GM21737 (cell line): Measurements from ENCODE around the gene MYH4.

ENCODE experiments used
- ATAC-seq: cut with Tn5 transposase; IDR thresholded peaks from one replicate; pipeline ENCODE4 v1.9.1; 2021; ENCODE audit warnings: mild to moderate bottlenecking, moderate library complexity; ENCODE audit not compliant: unreplicated experiment

Gene MYH4

DNA sequence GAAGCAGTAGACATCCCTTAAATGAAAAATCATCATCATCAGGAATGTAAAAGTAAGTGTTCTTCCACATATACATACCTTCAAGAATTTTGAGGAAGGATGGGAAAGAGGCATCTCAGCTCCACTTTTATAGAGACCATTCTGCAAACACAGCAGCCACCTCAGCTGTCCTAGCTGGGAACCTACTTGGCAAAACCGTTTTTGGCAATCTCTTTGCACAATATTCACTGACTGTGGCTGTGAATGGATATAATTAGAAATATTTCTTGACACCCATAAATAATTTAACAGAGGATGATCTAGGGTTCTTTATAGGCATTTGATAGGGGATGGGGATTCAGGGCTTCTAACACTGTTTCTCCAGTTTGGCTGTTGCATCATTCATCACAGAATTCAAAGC is at the start of gene MYH4:
Gene MYH4 (minus strand): TSS at position 101 of the 400 bp plus-strand sequence. CDS start 2,814 bp downstream, outside the sequence.
- ATAC-seq, result no peak

DNA sequence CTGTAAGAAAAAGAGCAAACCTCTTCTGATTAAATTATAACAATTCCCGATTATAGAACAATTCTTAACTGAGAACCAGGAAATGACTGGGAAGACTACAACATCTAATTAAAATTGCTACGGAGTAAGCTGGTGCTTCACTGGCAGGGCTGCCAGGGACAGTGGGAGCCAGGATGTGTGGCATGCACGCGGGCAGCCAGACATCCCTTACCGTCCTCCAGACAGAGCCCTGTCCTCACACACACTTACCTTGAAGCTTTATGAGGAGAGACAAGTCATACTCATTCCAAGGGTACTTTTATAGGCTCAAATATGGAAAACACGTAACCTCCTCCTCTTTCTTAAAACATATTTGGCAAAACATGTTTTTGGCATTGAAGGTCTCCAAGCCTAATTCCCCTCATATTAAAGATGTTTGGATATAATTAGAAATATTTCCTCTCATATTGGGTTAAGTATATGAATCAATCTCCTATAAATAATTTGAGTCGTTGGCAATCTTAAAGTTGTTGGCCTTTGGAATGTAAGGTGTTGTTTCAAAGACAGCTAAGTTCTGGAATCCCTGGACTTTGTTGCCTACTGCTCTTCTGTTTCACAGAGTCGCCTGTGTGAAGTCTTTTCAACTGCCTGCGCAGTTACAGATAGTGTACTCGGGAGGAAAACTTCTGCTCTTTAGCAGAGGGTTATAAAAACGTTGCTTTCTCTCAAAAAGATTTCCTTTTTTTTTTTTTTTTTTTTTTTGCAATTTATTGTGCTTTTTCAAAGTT is 49.1 kb upstream of the MYH4 start, which contains the start of gene MYH1:
Gene MYH1 (minus strand): TSS at position 272 of the 767 bp plus-strand sequence. CDS start 1,900 bp downstream, outside the sequence.
- no peak for ATAC-seq

DNA sequence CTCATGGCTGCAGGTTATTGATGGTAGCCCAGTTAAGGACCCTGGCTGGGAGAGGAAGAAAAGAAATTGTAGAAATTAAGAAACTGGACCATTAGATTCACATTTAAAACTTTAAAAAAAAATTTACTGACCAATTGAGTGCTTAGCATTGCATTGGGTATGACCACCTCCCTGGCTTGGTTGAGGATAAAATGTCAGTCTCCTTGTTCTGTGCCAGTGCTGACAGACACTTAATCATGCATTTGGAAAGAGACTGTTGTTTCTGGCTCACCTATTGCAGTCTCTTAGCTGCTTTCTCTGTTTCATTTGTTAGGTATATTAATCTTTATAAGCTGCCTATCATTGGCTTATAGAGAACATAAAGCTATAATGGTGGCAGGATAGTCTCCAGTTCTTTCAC is 47.3 kb upstream of the MYH4 start:
- no peak for ATAC-seq

DNA sequence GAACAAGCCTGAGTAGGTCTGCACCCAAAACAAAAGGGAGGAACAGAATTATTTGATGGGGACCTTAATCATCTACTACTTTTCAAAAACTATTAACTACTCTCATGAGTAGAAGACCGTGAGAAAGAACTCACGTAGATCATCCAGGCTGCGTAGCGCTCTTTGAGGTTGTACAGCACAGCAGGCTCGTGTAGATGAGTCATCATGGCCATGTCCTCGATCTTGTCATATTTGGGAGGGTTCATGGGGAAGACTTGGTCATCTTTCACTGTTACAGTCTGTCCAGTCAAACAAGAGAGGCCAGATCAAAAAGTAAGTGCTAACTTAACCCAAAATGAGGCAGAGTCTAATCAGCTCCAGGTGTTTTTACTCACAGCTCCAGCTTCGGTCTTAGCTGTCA is 46.7 kb upstream of the MYH4 start:
- ATAC-seq, result no peak

DNA sequence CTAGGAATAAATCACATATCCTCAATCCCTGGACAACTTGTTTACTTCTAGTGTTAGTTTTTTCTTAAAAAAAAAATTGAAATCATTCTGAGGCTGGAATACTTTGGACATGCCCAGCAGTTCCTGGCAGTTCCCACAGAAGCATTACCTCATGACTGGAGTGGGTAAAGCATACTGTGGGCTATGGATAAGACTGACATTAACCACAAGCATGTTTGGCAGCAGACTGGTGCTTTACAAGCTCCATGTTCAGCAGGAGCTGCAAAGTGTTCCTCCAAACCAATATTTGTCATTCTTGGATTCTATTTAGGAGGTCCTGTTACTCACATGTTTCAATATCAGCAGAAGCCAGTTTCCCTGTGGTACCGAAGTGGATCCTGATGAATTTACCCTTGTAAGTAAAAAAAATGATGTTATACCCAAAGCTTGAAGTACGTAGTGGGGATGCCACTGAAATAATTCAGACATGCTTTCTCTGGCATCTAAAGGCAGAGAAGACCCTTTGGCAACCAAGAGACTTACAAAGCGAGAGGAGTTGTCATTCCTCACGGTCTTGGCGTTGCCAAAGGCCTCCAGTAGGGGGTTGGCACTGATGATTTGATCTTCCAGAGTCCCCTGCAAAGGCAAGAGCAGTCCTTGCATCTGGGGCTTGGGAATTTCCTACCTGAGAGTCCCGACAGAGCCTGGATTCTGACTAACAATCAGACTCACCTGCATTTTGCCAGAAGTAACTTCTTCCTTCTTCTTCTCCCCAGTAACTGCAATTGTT is 44.1 kb upstream of the MYH4 start:
- ATAC-seq, result no peak

DNA sequence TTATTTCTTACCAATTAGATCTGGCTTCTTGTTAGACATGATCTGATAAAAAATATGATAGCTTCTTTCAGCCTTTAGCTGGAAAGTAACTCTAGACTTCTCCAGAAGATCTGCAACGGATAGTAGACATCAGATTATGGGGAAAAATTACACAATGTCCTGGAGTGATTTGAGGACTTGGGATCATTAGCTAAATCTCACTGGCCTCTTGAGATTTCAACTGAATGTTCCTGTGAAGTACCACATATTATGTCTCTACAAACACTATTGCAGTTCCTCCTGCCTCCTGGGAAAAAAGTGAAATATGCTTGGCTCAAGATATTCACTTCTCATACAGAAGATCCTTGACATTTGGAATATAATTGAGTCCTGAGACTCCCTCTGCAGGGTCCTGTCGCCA is 43.5 kb upstream of the MYH4 start:
- ATAC-seq, result no peak

DNA sequence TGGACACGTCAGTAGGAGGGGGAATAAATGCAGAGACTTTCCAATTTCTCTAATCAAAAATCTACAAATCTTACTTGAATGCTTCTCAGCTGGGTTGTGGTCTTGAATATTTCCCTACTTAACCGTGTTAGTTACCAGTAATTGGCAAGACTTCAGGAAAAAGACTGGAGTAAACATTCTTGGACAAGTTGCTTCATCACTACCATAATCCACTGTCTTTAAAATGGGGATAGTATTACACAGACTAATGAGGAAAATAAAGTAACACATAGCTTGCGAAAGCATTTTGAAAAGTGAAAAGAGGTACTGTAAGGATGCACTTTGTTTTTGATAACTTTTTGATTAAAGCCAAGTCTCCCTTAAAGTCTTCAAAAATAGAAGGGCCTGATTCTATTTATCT is 30.6 kb upstream of the MYH4 start:
- ATAC-seq, result no peak

DNA sequence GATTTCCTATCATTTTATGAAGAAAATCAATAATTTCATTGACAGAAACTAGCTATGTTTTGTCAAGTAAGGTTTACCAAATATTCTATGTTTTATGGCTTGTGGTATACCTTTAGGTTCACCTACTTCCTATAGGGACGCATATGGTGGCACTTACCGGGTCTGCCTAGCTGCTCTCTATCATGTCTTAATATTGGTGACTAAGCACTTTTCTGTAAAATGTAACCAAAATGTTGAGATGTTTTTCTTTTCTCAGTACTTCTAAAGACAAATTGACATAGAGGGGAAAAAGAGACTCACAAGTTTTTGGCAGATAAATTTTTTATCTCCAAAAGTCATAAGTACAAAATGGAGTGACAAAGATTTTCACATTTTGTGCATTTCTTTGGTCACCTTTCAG is 22.6 kb upstream of the MYH4 start:
- ATAC-seq, result no peak

DNA sequence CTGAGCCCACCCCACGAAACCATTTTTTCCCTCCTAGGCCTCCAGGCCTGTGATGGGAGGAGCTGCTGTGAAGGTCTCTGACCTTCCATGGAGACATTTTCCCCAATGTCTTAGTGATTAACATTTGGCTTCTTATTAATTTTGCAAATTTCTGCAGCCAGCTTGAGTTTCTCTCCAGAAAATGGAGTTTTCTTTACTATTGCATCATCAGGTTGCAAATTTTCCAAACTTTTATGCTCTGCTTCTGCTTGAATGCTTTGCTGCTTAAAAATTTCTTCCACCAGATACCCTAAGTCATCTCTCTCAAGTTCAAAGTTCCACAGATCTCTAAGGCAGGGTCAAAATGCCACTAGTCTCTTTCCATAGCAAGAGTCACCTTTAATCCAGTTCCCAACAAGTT is 12.9 kb upstream of the MYH4 start:
- no peak for ATAC-seq

DNA sequence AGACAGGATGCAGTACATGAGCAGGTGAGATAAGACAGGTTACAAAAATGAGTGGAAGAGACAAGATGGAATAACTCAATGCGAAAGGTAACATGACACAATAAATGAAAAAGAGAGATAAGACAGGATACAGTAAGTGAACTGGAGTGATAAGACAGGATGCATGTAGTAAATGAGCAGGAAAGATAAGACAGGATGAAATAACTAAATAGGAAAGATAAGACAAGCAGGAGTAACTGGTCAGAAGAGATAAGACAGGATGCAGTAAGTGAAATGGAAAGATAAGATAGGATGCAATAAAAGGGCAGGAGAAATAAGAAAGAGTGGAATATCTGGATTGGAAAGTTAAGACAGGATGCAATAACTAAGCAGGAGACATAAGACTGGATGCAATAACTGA is 8.3 kb upstream of the MYH4 start:
- ATAC-seq, result no peak

DNA sequence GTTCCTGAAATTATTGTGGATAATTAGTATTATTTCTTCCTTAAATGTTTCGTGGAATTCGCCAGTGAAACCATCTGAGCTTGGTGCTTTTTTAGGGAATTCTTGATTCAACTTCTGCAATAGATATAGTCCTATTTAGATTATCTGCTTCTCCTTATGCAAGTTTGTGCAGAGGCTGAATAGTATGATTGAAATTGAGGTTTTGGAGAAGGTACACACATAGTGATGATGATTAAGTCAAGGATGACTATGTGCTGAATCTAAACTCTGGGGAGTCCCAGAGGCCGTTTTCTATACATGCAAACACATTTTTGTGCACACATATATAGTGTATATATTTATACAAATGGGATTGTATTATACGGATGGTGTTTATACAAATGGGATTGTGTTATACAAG is 5.2 kb upstream of the MYH4 start:
- ATAC-seq, result no peak

DNA sequence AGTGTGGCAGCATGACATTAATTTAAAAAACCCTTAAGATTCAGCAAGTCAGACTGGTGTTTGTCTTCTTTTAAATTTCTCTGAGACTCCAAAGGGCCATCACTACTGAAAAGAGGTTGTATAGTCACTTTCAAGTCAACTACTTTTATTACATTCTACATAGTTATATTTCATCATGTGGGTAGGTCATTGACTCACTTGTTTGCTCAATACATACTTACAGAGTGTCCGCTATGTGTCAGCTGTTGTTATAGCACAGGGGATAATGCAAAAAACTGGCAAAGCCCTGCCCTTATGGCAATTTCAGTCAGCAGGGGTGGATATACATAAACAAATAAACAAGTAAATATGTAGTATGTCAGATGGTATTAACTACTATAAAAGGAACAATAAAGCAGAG is 2.5 kb upstream of the MYH4 start:
- ATAC-seq, result no peak

DNA sequence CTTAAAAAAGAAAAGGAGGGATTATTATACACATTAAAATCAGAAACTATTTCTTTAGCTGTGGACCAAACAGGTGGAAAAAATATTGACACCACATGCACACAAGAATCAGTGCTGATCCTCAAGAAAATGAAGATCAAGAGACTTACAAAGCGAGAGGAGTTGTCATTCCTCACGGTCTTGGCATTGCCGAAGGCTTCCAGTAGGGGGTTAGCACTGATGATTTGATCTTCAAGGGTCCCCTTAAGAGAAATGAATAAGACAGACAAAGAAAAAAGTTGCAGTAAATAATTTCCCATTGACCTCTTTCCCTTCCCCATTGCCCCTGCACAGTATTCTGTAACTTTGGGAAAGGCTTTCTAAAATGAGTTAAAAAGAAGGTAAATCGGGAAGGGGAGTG is 6.0 kb downstream of the MYH4 start:
- ATAC-seq, result no peak

DNA sequence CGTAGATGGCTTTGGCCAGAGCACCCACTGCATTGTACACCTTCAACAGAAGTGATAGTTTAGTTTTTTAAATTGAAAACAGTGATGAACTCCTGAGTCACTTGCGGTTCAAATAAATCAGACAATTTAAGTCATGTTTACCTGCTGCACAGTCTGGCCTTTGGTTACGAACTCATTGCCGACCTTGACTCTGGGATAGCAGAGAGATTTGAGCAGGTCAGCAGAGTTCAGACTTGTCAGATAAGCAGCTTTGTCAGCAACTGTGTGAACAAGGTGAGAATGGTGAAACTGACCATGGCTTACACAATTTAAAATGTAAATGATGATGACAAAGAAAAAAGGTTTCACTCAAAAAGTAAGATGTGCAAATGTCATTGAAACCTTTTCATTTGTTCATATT is 9.3 kb downstream of the MYH4 start:
- no peak for ATAC-seq

DNA sequence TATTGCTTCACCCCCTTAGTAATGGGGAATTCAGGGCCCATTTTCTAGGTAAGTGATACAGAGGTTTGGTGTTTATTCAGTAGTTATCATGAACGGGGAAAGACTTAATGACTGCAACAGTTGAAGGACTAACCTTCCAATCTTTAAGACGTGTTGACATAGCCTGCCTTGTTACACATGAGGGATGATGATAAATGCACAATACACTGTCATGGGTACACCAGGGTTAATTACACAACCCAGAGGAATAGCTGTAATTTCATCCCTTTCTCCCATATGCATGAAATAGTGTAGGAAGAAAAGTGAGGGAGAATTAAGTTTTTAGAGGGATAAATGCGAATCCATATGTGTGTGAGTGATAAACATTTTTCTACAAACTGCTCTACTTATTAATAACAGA is 10.7 kb downstream of the MYH4 start:
- ATAC-seq, result no peak

DNA sequence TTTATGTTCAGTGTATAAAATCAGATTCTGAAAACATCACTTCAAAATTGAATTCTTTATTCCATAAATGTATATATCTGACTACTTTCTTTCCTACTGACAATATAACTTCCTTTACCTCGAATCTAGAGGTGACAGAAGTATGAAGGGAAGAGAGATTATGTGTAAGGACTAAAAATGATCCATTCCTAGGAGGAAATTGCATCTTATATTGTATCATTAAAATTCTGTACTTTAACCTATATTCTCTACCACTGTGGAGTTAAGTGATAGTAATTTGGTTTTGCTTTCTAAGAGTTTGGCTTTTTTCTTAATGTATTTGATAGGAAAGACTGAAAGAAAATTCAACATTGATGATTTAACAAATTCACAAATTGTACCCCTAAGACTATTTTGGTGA is 11.4 kb downstream of the MYH4 start:
- no peak for ATAC-seq

DNA sequence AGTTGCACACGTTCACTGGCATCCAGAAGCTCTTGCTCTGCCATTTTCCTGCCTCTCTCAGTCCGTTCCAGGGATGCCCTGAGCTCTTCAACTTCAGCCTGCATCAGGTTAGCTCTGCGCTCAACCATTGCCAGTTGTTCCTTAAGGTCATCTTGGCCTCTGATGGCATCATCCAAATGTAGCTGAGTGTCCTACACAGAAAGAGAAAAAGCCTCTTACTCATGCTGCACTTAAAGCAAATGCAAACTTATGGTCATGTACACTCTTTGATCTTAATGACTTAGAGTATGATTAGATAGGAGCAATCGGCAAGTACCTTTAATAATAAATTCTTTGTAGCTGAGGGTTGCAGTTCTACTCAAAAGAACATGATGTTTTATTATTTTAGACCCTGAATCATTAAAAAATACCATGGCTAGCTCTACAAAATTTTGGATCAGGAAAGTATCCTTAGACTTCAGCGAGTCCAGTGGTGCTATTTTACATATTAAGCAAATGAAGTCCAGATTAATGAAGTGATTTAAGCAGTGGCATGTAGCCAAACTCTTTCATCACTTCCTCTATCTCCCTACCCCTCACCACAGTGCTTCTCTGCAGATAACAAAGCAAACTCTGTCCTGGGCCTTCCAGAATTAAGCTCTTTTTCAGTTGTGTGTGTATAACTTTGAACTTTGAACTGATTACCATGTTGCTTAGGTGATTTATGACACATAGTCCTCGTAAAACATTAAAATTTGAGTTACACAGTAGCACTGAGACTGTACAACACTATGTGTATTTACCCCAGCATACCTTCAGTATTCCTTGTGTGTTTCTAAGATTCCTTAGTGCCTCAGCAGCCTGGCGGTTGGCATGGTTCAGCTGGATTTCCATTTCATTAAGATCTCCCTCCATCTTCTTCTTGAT is 22.1 kb downstream of the MYH4 start:
- ATAC-seq, result no peak

DNA sequence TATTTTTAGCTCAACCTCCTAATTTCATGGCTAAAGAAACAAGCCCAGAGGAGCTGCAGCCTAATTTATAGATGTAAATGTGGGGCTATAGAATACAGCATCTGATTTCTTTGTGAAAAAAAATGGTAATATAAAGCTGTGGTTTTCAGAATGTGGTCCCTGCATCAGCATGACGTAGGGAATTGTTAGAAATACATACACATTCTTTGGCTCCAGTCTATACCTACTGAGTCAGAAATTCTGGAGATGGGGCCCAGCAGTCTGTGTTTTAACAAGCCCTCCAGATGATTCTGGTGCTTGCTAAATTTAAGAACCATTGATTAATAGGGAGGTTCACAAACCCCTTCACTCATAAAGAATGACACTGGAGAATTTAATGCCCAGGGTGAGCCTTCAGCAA is 29.5 kb downstream of the MYH4 start:
- no peak for ATAC-seq

DNA sequence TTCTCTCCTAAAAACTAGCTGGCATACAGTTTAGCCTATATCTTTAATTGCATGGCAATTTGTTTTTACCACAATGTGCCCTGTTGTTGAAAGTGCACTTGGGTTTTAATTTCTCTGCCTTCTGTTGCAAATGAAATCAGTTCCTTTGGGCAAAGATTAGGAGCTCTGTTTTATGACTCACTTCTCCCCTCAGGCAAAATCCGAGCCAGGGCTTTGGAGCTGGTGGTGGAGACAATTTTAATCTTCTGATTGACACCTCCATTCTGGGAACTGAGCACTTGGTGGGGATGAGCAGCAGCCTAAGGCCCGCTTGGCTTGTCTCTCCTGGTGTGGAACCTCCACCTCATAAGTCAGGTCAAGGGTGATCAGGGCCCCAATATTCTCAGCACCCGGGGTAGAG is 34.3 kb downstream of the MYH4 start:
- ATAC-seq, result no peak

DNA sequence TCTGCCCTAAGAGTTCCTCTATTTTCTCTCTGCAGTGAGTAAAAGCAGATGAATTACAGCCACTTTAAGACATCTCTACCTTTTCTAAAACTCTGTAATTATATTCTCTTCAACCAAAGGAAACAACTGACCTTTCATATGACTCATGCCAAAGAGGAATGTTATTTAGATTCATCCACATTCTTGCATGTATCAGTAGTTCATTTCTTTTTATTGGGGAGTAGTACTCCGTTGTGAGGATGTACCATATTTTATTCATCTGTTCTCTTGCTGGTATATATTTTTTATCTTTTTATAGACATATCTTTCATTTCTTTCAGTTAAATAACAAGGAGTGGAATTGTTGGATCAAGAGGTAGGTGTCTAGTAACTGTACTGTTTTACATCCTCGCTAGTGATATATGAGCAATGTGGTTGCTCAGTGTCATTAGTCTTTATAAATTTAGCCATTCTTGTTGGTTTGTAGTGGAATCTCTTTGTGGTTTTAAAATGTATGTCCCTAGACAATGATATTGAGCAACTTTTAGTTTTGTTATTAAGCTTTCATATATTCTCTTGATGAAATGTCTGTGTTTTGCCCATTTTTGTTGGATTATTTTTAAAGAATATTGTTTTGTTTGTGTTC is 39.8 kb downstream of the MYH4 start:
- no peak for ATAC-seq

DNA sequence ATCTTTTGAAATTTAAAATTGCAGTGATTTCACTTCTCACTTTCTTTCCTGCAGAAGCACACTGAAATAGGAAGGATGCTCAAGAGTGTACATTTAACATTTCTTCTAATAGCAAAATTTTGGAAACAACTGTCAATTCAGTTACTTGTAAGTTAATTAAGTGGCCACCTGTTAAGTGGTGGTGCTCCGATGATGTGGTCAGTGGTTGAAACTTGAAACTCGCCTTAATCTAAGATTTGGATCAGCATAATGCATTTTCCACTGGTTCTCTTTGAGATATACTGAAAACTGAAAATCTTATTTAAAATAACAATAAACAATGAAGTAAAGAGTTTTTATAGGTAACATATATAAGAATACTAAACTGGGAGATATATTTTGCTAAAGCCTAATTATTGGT is 40.6 kb downstream of the MYH4 start:
- no peak for ATAC-seq
